Tibial artery (tissue), 4 donors: Measurements from ENCODE around the gene LUZP1.

Source experiments
- DNase-seq, 2 donors: peaks; one replicate each; pipeline ENCODE4 v3.0.0-alpha.2; 2019
- H3K27ac ChIP-seq, 2 donors: fragments of 200-600 bp; sonication (generic) in 1 of 2; 1 replicate in 1 of 2; 2 replicates in 1 of 2; pipeline ENCODE4 v1.5.1; 2018 to 2019; ENCODE audit warnings: mild to moderate bottlenecking in 1 of 2
- H3K27me3 ChIP-seq, 2 donors: fragments of 200-600 bp; sonication (generic) in 1 of 2; one replicate each; pipeline versions ENCODE4 v1.5.1 to v1.6.0; 2016 to 2019
- H3K36me3 ChIP-seq, 3 donors: fragments of 200-600 bp; sonication (generic) in 2 of 3; one replicate each; pipeline ENCODE4 v1.5.1; 2016 to 2019; ENCODE audit warnings: mild to moderate bottlenecking in 2 of 3
- H3K4me1 ChIP-seq, 4 donors: fragments of 200-600 bp; sonication (generic) in 2 of 4; 1 replicate in 3 of 4; 2 replicates in 1 of 4; pipeline ENCODE4 v1.5.1; 2016 to 2019
- H3K4me3 ChIP-seq, 2 donors: fragments of 200-600 bp; sonication (generic) in 1 of 2; 1 replicate in 1 of 2; 2 replicates in 1 of 2; pipeline ENCODE4 v1.5.1; 2018 to 2019; ENCODE audit warnings: mild to moderate bottlenecking in 2 of 2
- H3K9me3 ChIP-seq, 3 donors: fragments of 200-600 bp; sonication (generic) in 1 of 3; one replicate each; pipeline ENCODE4 v1.5.1; 2016 to 2019
- CTCF ChIP-seq, 2 experiments: fragments of 200-600 bp in 1 of 2; fragments of 450-650 bp in 1 of 2; IDR thresholded peaks; one replicate each; pipeline ENCODE4 v1.5.1; 2017 to 2019; ENCODE audit warnings: antibody characterized with exemption in 2 of 2, mild to moderate bottlenecking in 1 of 2, moderate library complexity in 1 of 2
- intact Hi-C: fragments of 100-400 bp; cut with DNase I; formaldehyde crosslinking; loops from one replicate; pipeline ENCODE4 v1.15.0; 2023; ENCODE audit warnings: low total_unique reads

LUZP1 gene

DNA sequence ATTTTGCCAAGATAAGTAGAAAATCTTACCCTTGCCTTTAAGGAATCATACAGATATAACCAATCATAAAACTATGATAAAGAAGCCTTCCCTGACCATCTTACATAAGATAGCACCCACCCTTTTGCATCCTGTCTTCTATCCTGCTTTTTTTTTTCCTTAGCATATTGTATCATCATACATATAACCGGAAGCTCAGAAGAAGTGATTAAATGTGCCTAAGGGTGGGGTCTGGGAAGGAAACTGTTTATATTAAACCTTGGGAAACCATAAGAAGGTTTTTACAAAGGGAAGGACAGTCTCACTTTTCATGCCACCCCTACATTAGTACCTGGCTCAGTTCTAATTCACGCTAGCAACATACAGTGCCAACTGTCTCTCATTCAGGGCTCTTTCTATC is 66.8 kb downstream of the LUZP1 start:
- H3K4me1 ChIP-seq = peaks cover 0 to 55% (median 34%) of the 10 kb centered on the region in 4 donors
- H3K4me3 ChIP-seq = no peak overlapping the region
- H3K27ac ChIP-seq = peak overlapping the region; percentile 5 to 12
- H3K27me3 ChIP-seq = no peaks in the 10 kb centered on the region
- TF ChIP-seq CTCF (IDR thresholded peaks at IDR 0.05) = no peak
- no peak for DNase-seq
- H3K36me3 ChIP-seq = no peaks in the 10 kb centered on the region
- H3K9me3 ChIP-seq = no peaks in the 10 kb centered on the region
- intact Hi-C loops = no loop called here

DNA sequence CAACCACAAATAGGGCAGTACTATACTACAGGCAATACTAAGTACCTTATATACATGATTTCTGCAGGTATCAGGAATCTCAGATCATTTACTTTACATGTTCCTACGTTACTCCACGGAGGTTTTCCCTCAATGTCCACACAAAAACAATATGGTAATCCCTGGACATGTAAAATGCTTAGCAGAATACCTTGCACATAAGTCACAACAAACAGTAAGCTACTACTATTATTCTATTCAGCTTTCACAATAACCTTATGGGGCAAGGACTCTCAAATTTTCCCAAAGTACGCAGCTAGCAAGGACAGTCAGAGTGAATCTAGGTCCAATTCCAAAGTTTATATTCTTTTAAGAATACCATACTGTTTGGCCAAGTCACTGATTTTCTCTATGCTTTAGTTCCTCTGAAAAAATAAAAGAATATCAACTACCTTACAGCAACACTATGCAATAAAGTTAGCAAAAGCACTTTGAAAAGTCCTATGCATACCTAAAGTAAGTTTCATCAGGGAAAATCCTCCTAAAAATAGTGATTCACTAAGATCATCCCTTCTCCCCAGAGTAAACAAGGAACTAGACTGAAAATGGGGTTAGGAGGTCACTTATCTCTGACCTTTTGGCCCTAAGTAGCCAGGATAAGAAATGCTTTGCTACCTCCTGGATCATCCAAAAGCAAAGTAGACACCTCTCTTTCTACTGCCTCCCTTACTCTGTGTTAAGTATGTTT is 67.4 kb downstream of the LUZP1 start:
- intact Hi-C loops = no loop called here
- Histone ChIP-seq H3K27ac (peak overlapping the region; percentile 12 to 23), H3K4me3 (no peak overlapping the region), H3K27me3 (no peaks in the 10 kb centered on the region), H3K9me3 (no peaks in the 10 kb centered on the region), H3K36me3 (no peaks in the 10 kb centered on the region), H3K4me1 (peaks cover 0 to 55% (median 34%) of the 10 kb centered on the region in 4 donors)
- TF ChIP-seq CTCF (IDR thresholded peaks at IDR 0.05) = no peak
- no peak for DNase-seq

DNA sequence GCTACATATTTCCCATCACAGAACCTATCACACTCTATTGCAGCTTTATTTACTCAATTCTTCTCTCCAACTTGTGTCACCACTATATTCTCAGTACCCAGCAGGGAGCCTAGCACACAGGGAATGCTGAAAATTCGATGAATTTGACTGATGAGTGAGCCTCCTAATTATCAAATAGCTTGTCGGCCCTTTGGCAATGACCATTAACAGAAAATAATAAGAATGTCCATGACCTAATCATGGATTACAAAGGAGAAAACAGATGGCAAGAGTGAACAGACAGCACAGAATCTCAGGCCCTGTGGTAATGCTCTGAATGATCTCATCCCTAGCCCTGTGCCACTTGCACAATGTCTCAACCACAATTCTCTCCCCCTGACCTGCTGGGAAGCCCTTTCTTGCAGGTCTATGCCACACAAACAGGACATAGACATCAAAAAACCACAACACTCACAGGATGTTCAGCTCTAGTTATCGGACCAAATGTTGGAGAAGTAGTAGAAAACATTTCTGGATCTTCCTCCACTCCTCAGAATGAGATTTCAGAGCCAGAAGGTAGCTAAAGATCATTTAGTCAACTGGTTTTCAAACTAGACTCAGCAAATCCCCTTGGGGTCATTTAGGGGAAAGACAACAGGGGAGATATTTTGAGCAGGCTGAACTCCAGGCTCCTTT is 68.4 kb downstream of the LUZP1 start:
- peak in 1 of 2 donors; percentile 69 for DNase-seq

GRCh38 chr1:23099171-23099536 is 69.5 kb downstream of the LUZP1 start:
- H3K36me3 ChIP-seq = peaks cover 0 to 2% (median 1%) of the 10 kb centered on the region in 3 donors
- H3K27ac ChIP-seq = no peak overlapping the region
- no peak overlapping the region for H3K4me3 ChIP-seq
- TF ChIP-seq CTCF (IDR thresholded peaks at IDR 0.05) = no peak
- no peaks in the 10 kb centered on the region for H3K27me3 ChIP-seq
- intact Hi-C loops = no loop called here
- no peaks in the 10 kb centered on the region for H3K9me3 ChIP-seq
- H3K4me1 ChIP-seq = peaks cover 0 to 55% (median 34%) of the 10 kb centered on the region in 4 donors
- DNase-seq = no peak

More for the DNA sequence above, 68.4 kb downstream of the LUZP1 start:
- H3K9me3 ChIP-seq = no peaks in the 10 kb centered on the region
- TF ChIP-seq CTCF (IDR thresholded peaks at IDR 0.05) = no peak
- H3K4me1 ChIP-seq = peaks cover 0 to 55% (median 34%) of the 10 kb centered on the region in 4 donors
- peak overlapping the region; percentile 23 to 26 for H3K27ac ChIP-seq
- H3K4me3 ChIP-seq = no peak overlapping the region
- intact Hi-C loops = no loop called here
- no peaks in the 10 kb centered on the region for H3K36me3 ChIP-seq
- no peaks in the 10 kb centered on the region for H3K27me3 ChIP-seq

- Histone ChIP-seq H3K27ac (peak overlapping the region in 1 of 2 donors; percentile 3), H3K9me3 (no peaks in the 10 kb centered on the region), H3K27me3 (no peaks in the 10 kb centered on the region), H3K4me1 (peaks cover 0 to 55% (median 34%) of the 10 kb centered on the region in 4 donors), H3K36me3 (peaks cover 0 to 6% (median 6%) of the 10 kb centered on the region in 3 donors), H3K4me3 (no peak overlapping the region)
- intact Hi-C loops = loop anchor here (1.0 kb wide), 1 partner anchor 86 kb away; no protein-coding TSS in a partner anchor
- DNase-seq = peak; percentile 49 to 72
- peak; percentile 90 to 95 for TF ChIP-seq CTCF (IDR thresholded peaks at IDR 0.05)
These were observed 70.0 kb downstream of the LUZP1 start for GRCh38 chr1:23098463-23099170.
